ENCODE measurements around the gene CSK. TPM values are rescaled to one million over a fixed set of nuclear protein-coding genes. Genes with fewer than 3 reads are reported as not detected.

The CSK gene
- 12.4 and 17.7 TPM in 2 replicates for total RNA-seq

DNA sequence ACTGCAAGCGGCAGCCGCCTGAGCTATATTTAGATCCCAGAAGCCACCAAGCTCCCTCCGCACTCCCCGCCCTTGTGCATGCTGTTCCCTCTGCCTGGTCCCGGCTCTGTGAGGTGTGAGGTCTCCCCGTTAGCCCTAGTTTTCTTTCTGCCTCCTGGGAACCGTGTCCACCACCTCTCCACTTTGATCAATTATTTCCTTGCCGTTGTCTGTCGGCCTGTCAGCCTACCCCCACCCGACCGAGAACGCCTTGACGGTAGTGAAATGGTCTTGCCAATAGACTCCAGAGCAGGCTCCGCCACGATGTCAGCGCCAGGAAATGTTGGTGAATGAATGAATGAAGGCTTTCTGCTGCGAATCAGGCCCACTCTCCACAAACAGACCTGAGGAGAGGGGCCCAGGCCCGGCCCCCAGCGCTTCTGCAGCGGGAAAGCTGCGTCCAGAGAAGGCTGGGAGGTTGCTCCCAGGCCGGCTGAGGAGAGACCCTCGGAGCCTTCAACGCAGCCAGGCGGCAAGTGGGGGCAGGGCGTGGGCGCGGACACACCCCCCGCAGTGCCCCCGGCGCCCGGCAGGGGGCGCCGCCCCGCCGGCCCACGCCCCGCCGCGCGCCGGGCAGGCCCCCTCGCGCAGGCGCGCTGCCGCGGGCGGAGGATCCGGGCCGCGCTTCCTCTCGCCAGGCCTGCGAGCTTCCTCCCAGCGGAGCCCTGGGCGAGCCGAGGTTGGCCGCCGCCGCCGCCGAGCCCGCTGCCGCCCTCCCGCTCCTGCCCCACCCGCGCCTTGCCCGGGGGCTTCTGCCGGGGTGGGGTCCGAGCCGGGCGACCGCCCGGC lies at the start of gene CSK:
CSK (plus strand) TSS at position 650 of the 828 bp plus-strand sequence. CDS start 16,218 bp downstream, outside the sequence.

DNA sequence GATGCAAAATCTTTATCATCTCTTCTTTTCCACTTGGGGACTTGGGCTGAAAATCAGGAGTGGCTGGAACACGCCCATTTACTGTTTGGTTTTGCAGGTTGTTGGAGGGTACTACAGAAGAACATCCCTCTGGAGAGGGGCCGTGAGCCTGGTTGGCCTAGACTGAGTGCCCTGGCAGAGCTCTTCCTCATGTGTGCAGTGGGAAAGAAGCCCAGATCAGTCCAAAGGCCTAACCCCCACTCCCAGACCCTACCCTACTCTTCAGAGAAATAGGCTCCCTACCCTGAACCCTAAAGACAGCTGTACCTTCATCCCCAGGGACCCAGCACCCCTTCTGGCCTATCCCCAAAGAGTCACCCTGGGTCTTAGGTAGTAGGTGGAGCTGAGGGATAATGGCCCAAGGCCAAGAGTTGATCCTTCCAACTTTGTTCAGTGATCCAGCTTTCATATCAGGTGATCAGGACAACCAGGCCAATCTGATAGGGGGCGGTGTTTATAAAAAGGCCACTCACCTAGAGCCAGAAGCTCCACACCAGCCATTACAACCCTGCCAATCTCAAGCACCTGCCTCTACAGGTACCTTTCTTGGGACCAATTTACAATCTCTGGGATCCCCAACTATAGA lies 33.4 kb upstream of the CSK start, which contains the start of gene CYP1A2:
CYP1A2 (plus strand) TSS at position 524 of the 625 bp plus-strand sequence. CDS start 894 bp downstream, outside the sequence.

DNA sequence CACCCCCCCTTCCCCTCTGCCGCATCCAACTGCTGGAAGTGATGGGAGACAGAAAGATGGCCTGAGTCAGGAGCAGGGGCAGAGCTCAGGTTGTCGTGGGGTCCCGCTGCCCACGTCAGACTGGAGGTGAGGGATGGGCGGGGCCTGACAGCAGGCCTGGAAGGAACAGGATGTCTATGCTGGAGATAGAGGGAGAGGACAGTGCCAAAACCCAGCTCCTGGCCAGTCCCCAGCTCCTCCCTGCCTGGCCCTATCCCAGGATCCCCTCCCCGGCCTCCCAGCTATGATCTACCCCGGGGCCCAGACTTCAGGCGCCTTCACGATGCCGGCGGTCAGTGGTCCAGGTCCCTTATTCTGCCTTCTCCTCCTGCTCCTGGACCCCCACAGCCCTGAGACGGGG lies 30.7 kb downstream of the CSK start, which contains the start of gene LMAN1L:
LMAN1L (plus strand) TSS at position 303 of the 400 bp plus-strand sequence; CDS start at position 323, 20 bp downstream.

DNA sequence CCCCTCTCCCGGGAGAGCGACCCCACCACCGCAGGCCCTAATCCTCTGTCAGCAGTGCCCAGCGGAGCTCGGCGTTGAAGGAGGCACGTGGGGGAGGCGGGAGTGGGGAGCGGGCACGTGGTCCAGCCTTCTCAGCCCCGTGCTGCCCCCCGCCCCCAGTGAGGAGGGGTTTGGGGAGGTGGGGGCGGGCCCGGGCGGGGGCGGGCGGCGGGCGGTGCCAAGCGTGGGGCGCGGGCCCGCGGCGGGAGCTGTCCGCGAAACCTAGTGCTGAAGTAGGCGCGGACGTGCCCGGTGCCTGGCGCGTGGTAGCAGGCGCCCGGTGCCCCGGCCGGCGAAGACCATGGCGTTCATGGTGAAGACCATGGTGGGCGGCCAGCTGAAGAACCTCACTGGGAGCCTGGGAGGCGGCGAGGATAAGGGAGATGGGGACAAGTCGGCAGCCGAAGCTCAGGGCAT lies 44.5 kb downstream of the CSK start, which contains the start of gene CPLX3:
CPLX3 (plus strand) TSS at position 264 of the 456 bp plus-strand sequence; CDS start at position 341, 77 bp downstream.

DNA sequence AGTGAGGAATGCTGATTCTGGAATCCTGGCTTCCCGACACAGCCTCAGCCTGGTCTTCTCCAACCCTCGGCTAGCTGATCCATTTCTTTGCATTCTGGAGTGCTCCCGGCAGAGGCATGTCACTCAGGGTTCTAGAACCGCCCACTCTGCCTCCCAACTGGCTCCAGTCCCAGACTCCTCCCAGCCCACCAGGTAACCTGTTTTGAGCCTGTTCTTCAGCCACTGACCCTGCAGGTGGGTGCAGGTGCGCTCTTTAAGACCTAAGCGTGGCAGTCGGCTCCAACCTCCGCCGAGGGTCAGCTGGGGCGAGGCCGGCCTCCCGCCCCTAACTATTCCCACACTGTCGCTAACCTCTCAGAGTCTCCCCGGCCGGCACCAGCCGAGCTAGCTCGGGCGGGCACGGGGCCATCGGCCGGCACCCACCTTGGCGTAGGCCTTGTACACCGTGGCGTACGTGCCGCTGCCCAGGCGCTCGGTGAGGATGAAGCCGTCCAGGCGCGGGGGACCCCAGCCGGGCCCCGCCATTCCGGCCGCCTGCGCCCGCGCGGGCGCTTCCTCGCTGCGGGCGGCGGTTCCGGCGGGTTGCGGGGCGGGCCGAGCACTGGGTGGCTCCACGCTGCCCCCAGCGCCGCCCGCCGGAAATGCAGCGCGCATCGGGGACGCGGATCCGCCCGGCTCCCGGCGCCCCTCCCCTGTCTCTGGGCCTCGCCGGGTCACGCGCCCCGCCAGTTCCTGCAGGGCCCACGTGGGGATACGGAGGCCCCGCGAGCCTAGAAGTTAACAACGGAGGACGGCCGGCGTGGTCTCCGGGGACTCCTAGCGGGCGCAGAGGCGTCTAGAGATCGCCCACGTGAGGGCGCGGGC lies 60.9 kb downstream of the CSK start, which contains the start of gene ULK3:
ULK3 (minus strand) TSS at position 576 of the 864 bp plus-strand sequence; CDS start at position 525, 51 bp downstream.

Other genes with a start within 250 kb of the CSK start
- gene ARID3B, start 240.9 kb upstream of the CSK start, total RNA-seq = 0.71 and 1.4 TPM in 2 replicates
- gene CLK3, start 166.2 kb upstream of the CSK start, total RNA-seq = 41.4 and 55.7 TPM in 2 replicates
- 8.2 and 12.0 TPM in 2 replicates for gene EDC3, start 86.1 kb upstream of the CSK start, total RNA-seq
- 0.09 and 0.71 TPM in 2 replicates for gene CYP1A1, start 56.6 kb upstream of the CSK start, total RNA-seq
- gene CYP1A2, start 33.2 kb upstream of the CSK start, total RNA-seq = not detected in 2 replicates
- gene LMAN1L, start 30.8 kb downstream of the CSK start, total RNA-seq = not detected in 2 replicates
- gene CPLX3, start 44.5 kb downstream of the CSK start, total RNA-seq = not detected in 2 replicates
- 9.7 and 11.9 TPM in 2 replicates for gene ULK3, start 61.1 kb downstream of the CSK start, total RNA-seq
- 13.5 and 16.6 TPM in 2 replicates for gene SCAMP2, start 91.3 kb downstream of the CSK start, total RNA-seq
- gene MPI, start 108.0 kb downstream of the CSK start, total RNA-seq = 41.5 and 59.6 TPM in 2 replicates
- gene FAM219B, start 124.8 kb downstream of the CSK start, total RNA-seq = 37.1 and 37.2 TPM in 2 replicates
- 27.8 and 34.6 TPM in 2 replicates for gene COX5A, start 156.0 kb downstream of the CSK start, total RNA-seq
- gene RPP25, start 174.7 kb downstream of the CSK start, total RNA-seq = 7.3 and 8.5 TPM in 2 replicates
- 1.6 and 3.0 TPM in 2 replicates for gene SCAMP5, start 213.5 kb downstream of the CSK start, total RNA-seq
- 4.4 and 8.1 TPM in 2 replicates for gene PPCDC, start 241.5 kb downstream of the CSK start, total RNA-seq

Measured in smooth muscle cell of bladder (primary cell).